K562 (cell line): ENCODE measurements around the gene RNASEH2C.
"Not testable (repeated sequence)": the region's sequence is repeated elsewhere in the genome, so short reads cannot be mapped to it uniquely, and the experiment has no call there.

Experiments
- CBFB ChIP-seq: sonication (generic); formaldehyde crosslinking; IDR thresholded peaks from 2 replicates; pipeline ENCODE4 v1.4.0; 2020; ENCODE audit warnings: mild to moderate bottlenecking, missing genetic modification reagents
- CTCF ChIP-seq, 3 experiments: IDR thresholded peaks in 2 of 3; conservative IDR thresholded peaks in 1 of 3; 2 replicates each; pipeline ENCODE4 v1.5.1; 2011 to 2012; ENCODE audit warnings: low read length in 3 of 3, mild to moderate bottlenecking in 3 of 3, control low read depth in 2 of 3, improper control_type of control experiment in 1 of 3, inconsistent platforms in 1 of 3, low read depth in 1 of 3, mixed read lengths in 1 of 3, moderate library complexity in 1 of 3; ENCODE audit not compliant: insufficient read depth in 2 of 3
- KLF10 ChIP-seq: fragments of 250-450 bp; sonication (Bioruptor Pico); IDR thresholded peaks from 2 replicates; pipeline ENCODE4 v1.6.1; 2021; ENCODE audit warnings: matching md5 sums
- MYBL2 ChIP-seq, 2 experiments: fragments of 450-650 bp in 1 of 2; sonication (generic) in 1 of 2; formaldehyde crosslinking in 1 of 2; IDR thresholded peaks; 2 replicates each; pipeline versions ENCODE4 v1.6.1 to v1.8.1; 2017 to 2022; ENCODE audit warnings: borderline replicate concordance in 1 of 2, inconsistent platforms in 1 of 2, low read depth in 1 of 2, mild to moderate bottlenecking in 1 of 2, missing genetic modification reagents in 1 of 2, moderate library complexity in 1 of 2
- SMAD3 ChIP-seq: fragments of 450-650 bp; formaldehyde crosslinking; conservative IDR thresholded peaks from 2 replicates; pipeline ENCODE4 v1.4.0; 2020; ENCODE audit warnings: mild to moderate bottlenecking
- SP2 ChIP-seq: IDR thresholded peaks from 2 replicates; pipeline ENCODE4 v1.6.1; 2011; ENCODE audit warnings: mild to moderate bottlenecking, low read depth, low read length, moderate library complexity; ENCODE audit not compliant: poor library complexity, severe bottlenecking; ENCODE audit errors: extremely low read depth
- ZNF274 ChIP-seq: IDR thresholded peaks from 2 replicates; pipeline ENCODE4 v1.6.1; 2011; ENCODE audit warnings: low read depth, mild to moderate bottlenecking, low read length, moderate library complexity, borderline replicate concordance

GRCh38 chr11:65735111-65735510 is 14.5 kb upstream of the RNASEH2C start:
- not testable (repeated sequence) for TF ChIP-seq SP2; MYBL2 (IDR thresholded peaks at IDR 0.05; ENCODE audit: low read depth); MYBL2 (CRISPR knock-in tag; IDR thresholded peaks at IDR 0.05; ENCODE audit: borderline replicate concordance); SMAD3 (CRISPR knock-in tag); CBFB; CTCF (IDR thresholded peaks at IDR 0.05 in 2 of 3, conservative IDR thresholded peaks at IDR 0.05 in 1 of 3; ENCODE audit: insufficient read depth in 2 of 3, low read depth in 1 of 3, low read length in 3 of 3); ZNF274; KLF10 (CRISPR knock-in tag)
